Peyer's patch (tissue), 4 donors: Measurements from ENCODE around the gene PANX1.

Source experiments
- CTCF ChIP-seq, 6 experiments: fragments of 450-650 bp in 4 of 6; fragments of 200-600 bp in 2 of 6; sonication (generic) in 1 of 6; IDR thresholded peaks; one replicate each; pipeline ENCODE4 v1.5.1; 2017 to 2019; ENCODE audit warnings: antibody characterized with exemption in 6 of 6, mild to moderate bottlenecking in 3 of 6, moderate library complexity in 1 of 6
- POLR2A ChIP-seq, 2 donors: fragments of 450-650 bp; IDR thresholded peaks; one replicate each; pipeline ENCODE4 v1.5.1; 2017; ENCODE audit warnings: antibody characterized with exemption in 2 of 2, mild to moderate bottlenecking in 2 of 2, moderate library complexity in 2 of 2

GRCh38 chr11:94149431-94150017, 20.9 kb downstream of the PANX1 start:
- TF ChIP-seq CTCF (IDR thresholded peaks at IDR 0.05) (no peak), POLR2A (IDR thresholded peaks at IDR 0.05) (no peak)
